ENCODE results near the gene DSC1.
A peak's percentile ranks its signal among the peaks of the same experiment; 100 is the strongest.

The DSC1 gene

GRCh38 chr18:31171144-31171839 lies 8.6 kb upstream of the DSC1 start:
- FAIRE-seq = peak; percentile 68
- no peak for DNase-seq (ENCODE audit: insufficient read length, low spot score)
- no peak for TF ChIP-seq CTCF (IDR thresholded peaks at IDR 0.05; ENCODE audit: insufficient read depth, missing control alignments)

- no peak for DNase-seq (ENCODE audit: insufficient read length, low spot score)
- TF ChIP-seq CTCF (IDR thresholded peaks at IDR 0.05; ENCODE audit: insufficient read depth, missing control alignments) = no peak
- FAIRE-seq = no peak
These were observed 7.7 kb upstream of the DSC1 start for GRCh38 chr18:31170335-31170734.

DNA sequence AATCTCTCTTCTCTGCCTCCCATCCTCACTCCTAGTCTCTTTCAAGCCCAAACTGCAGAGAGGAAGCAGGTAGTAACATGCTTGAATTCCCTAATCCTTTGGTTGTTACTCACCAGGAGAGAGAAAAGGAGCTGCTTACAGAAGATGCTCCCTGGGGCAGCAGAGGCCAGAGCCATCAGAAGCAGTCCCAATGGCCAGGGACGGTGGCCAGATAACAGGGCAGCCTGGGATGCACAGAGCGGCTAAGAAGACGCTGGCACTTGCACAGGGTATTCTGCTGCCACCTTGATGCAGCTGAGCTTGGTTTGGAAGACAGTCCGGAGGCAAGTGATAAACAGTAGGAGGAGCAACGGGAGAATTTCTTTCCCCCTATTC lies 250 bp downstream of the DSC1 start:
- no peak for FAIRE-seq
- DNase-seq (ENCODE audit: insufficient read length, low spot score) = no peak
- no peak for TF ChIP-seq CTCF (IDR thresholded peaks at IDR 0.05; ENCODE audit: insufficient read depth, missing control alignments)

DNA sequence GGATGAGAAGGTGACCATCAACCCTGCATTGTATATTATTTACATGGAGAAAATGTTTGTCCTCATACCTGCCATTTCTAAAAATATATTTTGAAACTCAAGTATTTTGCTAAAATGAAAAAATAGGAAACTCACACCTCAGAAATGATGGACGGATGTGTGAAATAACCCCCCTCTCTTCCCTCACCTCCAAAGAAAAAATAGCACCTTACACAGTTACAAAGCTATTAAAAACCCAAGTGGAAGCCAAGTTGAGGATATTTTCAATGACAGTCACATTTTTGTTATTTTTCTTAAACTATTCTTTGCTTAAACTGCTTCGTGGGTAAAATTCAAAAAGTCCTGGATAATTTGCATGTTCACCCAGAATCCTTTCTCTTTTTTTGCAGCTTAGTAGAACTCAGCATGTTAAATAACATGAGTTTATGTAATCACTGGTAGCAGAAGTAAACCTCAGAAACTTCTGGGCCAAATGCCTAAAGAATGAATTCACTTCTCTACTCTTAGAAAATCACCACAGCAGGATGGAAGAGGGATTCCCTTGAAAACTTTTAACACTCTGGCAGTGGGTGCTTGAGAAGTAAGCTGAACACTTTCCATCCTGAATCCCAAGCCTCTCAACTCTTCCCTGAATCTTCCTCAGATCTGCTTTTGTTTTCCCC lies 768 bp downstream of the DSC1 start:
- DNase-seq (ENCODE audit: insufficient read length, low spot score) (no peak), FAIRE-seq (no peak)
- no peak for TF ChIP-seq CTCF (IDR thresholded peaks at IDR 0.05; ENCODE audit: insufficient read depth, missing control alignments)

GRCh38 chr18:31156821-31157763 lies 5.6 kb downstream of the DSC1 start:
- FAIRE-seq (no peak), DNase-seq (ENCODE audit: insufficient read length, low spot score) (no peak)
- TF ChIP-seq CTCF (IDR thresholded peaks at IDR 0.05; ENCODE audit: insufficient read depth, missing control alignments) = no peak

DNA sequence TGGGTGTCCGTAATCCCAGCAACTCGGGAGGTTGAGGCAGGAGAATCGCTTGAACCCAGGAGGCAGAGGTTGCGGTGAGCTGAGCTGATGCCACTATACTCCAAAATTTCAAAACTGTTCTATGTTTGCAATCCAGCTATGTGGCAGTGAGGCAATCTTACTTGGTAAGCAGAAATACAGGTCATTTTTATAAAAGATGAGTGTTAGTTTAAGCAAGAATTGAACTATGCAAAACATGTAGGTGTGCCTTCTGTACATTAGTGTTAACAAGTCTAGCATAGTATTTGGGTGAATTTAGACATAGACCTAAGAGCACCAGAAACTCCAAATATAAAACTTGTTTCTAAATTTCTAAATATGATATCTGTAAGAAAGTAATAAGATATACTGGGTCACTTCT lies 7.2 kb downstream of the DSC1 start:
- no peak for DNase-seq (ENCODE audit: insufficient read length, low spot score)
- TF ChIP-seq CTCF (IDR thresholded peaks at IDR 0.05; ENCODE audit: insufficient read depth, missing control alignments) = no peak
- FAIRE-seq = no peak
